GM19239 (cell line): ENCODE results near the gene HEATR3.

Source experiments
- DNase-seq: peaks from one replicate; pipeline ENCODE4 v3.0.0; 2011; ENCODE audit warnings: low spot score; ENCODE audit not compliant: insufficient read length
- FAIRE-seq: peaks from 2 replicates; lab custom pipeline; 2011; peaks lifted over from hg19 to GRCh38; lab: Jason Lieb, UNC

The HEATR3 gene

GRCh38 chr16:50056226-50056625 is 9.5 kb upstream of the HEATR3 start:
- DNase-seq = no peak
- no peak for FAIRE-seq

DNA sequence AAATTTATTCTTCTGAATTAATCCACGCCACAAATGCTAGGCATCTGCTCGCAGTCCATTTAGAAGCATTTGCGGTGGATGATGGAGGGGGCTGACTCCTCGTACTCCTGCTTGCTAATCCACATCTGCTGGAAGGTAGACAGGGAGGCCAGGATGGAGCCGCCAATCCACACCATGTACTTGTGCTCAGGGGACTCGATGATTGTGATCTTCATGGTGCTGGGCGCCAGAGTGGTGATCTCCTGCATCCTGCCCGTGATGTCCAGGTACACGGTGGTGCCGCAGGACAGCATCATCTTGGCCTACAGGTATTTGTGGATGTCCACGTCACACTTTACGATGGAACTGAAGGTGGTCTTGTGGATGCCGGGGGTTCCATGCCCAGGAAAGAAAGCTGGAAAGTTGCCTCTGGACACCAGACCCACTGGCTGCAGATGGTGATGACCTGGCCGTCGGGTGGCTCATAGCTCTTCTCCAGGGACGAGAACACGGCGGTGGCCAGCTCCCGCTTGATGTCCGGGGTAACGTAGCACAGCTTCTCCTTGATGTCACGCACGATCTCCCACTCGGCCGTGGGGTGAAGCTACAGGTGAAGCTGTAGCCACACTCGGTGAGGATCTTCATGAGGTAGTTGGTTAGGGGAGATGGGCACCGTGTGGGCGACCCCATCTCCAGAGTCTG is 7.5 kb upstream of the HEATR3 start:
- DNase-seq = no peak
- FAIRE-seq = no peak

DNA sequence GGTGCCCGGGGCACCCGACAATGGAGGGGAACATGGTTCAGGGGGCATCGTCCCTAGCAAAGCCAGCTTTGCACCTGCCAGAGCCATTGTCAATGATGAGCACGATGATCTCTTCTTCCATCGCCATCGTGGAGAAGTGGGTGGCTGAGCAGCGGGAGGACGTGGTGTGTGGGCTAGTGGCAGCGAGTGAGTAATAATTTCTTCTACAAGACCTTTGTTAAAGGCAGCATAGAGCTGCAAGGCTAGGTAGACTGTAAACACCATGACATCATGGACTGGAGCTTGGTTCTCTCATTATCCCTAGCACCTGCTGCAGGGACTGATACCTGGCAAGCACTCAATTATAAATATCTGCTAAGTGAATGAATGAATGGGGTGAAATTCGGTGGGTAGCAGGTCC is 6.7 kb upstream of the HEATR3 start:
- DNase-seq (no peak), FAIRE-seq (no peak)

GRCh38 chr16:50059669-50060068 is 6.1 kb upstream of the HEATR3 start:
- FAIRE-seq (no peak), DNase-seq (no peak)

- FAIRE-seq (no peak), DNase-seq (no peak)
Measured at GRCh38 chr16:50061326-50061725, 4.4 kb upstream of the HEATR3 start.

DNA sequence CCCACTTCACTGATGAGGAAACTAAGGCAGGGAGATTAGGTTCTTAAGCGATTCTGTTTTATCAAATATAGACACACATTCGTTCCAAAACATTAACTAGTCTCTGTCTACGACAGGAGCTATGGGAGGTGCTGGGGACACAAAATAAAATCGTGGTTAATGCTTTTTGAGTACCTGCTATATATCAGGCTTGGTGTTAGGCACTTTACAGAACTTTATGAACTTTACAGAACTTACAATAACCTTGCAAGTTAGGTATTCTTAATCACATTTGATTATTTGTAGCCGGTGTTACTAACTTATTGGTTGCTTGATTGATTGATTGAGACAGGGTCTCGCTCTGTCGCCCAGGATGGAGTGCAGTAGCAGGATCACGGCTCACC is 538 bp upstream of the HEATR3 start:
- DNase-seq = no peak
- FAIRE-seq = no peak

DNA sequence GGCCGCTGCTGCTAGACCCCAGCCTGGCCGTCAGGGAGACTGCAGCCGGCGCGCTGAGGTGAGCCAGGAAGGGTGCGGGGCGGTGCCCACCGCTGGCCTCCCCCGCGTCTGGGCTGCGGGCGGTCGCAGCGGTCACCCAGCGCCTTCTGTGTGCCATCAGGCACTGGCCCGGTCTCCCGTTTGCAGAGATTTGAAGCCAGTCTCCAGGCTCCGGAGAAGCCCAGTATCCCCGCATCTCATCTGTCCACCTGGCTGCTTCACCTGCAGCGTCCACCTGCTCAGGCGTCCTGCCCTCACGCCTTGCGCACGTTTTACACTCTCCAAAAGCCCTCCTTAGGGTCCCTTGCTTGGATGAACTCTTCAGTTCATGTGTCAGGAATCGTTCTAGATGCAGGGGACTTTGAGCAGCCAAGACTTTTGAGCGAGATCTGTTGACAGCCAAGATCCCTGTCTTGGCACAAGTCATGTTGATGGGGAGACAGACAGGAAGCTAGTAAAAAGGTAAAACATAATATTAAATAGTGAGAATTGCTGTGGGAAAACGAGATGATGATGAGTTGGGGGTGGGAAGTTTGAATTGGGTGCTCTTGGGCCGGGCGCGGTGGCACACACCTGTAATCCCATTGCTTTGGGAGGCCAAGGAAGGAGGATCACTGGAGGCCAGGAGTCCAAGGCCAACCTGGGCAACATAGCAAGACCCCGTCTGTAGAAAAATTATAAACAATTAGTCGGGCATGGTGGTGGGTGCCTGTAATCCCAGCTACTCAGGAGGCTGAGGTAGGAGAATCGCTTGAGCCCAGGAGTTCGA is 916 bp downstream of the HEATR3 start:
- DNase-seq (no peak), FAIRE-seq (no peak)

DNA sequence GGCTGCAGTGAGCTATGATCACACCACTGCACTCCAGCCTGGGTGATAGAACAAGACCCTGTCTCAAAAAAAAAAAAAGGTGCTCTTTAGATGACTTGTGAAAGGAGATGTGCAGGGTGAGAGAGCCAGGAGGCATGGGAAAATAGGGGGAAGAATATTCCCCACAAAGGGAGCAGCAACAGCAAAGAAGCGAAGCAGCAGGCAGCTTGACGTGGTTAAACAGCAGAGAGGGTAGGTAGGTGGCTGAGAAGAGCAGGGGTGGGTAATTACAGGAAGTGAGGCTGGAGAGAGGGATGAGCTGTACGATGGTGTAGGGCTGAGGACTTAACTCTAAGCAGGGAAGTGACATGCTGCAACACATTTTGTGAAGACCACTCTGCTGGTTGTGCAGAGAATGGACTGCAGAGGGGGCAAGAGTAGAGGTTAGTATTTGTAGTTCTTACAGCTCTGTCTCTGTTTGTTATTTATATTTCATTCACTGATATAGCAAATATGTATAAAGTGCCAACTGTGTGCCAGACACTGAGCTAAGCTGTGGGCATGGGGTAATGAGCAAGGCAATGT is 1.6 kb downstream of the HEATR3 start:
- DNase-seq (peak; percentile 15), FAIRE-seq (peak; percentile 31)

GRCh38 chr16:50068550-50068949 is 2.8 kb downstream of the HEATR3 start:
- FAIRE-seq = no peak
- DNase-seq = no peak

- no peak for DNase-seq
- FAIRE-seq = no peak
Measured at GRCh38 chr16:50069060-50069459, 3.3 kb downstream of the HEATR3 start.

DNA sequence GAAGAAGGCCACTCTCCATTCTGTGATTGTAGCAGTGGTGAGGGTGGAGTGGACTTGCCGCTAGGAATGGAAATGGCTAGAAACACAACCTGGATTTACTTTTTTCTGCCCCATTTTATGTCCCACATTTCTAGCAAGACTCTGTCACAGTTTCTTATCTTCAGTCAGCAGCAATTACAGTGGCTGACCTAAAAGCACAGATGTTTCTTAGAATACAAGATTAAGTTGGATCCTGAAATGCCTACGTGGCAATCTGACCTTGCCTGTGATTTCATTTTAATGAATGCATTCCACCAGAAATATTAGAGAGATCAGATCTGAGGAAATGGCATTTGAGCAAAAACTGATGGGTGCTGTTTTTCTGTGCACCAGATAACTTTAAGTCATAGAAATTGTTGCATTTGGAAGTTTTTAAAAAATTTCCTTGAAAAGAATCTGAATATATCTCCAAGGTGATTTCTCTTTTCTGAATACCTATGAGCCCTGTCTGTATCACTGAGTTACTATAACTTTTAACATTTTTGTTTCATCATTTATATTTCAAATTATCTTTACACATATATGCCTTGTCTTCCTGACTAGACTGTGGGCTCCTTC is 5.4 kb downstream of the HEATR3 start:
- FAIRE-seq = no peak

DNA sequence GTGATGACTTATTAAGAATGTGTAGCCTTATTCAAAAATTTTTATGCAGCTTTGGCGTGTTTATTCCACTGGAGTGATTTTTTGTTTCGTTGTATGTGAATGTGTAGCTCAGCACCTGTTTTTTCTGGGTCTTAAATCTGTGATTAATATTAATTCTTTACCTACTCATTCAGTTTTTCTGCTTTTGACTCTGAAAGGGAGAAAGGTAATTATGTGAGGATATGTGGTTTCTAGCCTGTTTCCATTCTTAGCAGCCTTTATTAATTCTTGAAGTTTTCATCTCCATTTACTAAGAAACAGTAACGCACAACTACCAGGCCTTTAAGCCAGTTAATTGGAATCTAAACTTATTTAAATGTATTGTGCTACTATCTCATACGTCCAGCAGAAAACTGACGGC is 7.0 kb downstream of the HEATR3 start:
- no peak for DNase-seq
- no peak for FAIRE-seq

More for the DNA sequence above, 5.4 kb downstream of the HEATR3 start:
- no peak for DNase-seq

DNA sequence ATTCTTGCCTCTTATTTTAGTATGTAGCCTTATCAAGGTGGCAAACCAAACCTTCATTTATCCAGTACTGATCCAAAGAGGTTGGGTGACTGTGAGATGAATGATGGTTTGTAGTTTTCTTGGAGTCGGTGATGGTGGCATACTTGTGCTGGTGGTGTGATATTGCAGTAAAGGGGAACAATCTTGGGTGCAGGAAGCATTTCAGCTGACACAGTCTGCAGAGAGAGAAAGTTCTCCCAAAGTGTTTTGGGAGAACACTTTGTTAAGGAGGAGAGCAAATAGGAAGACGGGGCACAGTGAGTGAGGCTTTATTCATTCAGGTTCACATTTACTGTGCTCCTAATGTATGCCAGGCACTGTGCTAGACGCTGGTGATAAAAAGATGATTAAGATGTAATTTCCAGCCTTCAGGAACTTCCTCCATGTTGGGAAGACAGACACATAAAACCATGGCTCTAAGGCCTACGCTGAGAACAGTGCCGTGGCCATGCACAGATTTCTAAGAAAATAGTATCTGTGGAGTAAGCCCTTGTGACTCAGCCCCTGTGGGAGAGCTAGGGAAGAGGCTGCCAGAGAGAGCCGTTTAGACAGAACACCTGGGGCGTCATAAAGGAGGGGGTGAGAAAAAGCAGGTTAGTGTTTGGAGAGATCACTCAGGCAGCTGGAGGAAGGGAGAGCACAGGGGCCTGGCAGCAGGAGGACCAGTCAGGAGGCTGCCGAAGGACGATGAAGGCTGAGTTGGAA is 13.8 kb downstream of the HEATR3 start:
- FAIRE-seq = no peak
- DNase-seq = no peak

- no peak for DNase-seq
- FAIRE-seq = no peak
Measured at GRCh38 chr16:50081428-50082018, 15.8 kb downstream of the HEATR3 start.

DNA sequence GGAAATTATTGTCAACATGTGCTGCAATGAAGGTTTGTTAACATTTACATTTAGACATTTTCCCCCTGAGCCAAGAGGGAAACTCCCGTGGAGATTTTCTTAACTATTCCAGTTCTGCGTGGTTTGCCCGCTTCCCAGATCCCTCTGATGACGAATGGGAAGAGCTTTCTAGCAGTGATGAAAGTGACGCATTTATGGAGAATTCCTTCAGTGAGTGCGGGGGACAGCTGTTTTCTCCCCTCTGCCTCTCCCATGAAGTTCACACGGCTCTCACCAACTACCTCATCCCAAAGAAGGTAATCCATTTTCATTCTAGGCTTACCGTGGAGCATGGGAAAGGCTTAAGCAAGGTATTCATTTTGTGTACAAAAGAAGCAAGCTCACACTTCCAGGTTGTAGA is 18.2 kb downstream of the HEATR3 start:
- FAIRE-seq = no peak
- DNase-seq = no peak

DNA sequence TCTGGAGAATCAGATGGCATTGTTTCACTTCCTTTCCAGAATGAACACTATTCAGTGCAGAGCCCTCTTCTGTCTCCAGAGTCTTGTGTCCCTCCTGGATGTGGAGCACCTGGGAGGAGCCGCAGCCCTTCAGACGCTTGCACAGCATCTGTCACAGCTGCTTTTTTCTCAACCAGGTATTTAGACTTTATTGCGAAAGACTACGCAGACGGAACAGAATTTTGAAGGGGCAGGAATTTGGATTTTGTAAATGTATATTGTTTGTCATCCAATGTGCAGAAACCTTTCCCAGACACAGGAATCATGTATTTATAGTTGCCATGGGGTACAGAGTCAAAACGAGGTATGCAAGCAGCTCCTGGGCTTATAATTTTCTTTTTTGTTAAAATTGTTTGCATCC is 20.4 kb downstream of the HEATR3 start:
- FAIRE-seq (no peak), DNase-seq (no peak)

- no peak for FAIRE-seq
- DNase-seq = no peak
Measured at GRCh38 chr16:50088302-50088701, 22.5 kb downstream of the HEATR3 start.

DNA sequence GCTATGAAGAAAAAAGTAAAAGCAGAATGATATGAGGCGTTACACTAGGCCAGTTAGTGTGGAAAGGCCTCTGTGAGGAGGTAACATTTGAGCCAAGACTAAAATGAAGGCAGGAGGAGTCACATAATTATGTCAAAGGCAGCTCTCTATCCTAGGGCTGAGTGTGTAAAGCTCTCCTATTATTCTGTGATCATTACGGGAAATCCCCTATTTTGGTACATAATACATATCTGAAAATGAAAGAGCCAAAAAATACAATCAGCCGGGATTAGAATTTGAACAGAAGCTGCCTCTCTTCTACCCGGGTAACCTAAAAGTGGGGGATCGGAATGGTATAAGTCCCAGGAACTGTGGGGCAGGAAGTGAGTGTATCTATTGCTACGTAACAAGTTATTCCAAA is 27.1 kb downstream of the HEATR3 start:
- no peak for DNase-seq
- FAIRE-seq = no peak

DNA sequence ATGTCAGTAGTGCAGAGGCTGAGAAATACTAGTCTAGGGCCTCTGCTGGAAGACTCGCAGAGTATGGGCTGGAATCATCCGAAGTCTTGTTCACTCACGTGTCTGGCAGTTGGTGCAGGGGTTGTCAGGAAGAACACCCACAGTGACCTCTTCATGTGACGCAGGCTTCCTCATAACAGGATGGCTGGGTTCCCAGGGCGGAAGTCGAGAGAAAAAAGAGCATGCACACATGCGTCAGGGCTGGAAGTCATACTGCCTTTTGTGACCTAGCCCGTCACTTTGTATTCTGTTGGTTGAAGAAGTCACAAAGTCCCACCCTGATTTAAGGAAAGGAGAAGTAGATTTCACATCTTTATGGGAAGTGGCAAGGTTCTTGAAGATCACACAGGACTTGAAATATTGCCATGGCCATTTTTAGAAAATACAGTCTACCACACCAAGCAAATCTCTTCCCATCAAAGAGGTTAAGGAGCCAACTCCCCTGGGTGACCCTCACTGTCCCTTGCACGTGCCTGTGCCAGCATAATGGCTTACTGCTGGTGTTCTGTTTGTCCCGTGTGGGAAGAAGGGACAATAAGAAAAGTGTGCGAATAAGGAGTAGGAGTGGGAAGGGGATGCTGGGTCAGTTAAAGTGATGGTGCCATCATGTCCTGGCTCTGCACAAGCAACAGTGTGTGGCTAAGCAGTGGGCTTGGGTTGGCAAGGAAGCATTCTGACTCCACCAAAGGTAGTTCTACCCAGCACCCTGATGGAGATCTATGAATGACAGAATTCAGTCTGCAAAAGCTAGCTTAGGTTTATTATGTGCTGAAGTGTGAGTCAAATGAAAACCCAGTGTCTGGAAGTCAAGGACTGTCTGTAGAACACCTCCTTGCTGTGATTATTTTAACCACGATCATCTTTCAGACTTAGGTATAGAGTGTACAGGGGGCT is 28.1 kb downstream of the HEATR3 start:
- DNase-seq = no peak
- no peak for FAIRE-seq
